Neural cell (in vitro differentiated cells): ENCODE results near the gene FRMD1. TPM values are rescaled to one million over a fixed set of nuclear protein-coding genes. Genes with fewer than 3 reads are reported as not detected.

Experiments
- H2AFZ ChIP-seq: fragments of 200-600, 300-800 bp; sonication (generic), shearing (Covaris generic); 2 replicates; pipeline ENCODE4 v1.6.0; 2014; ENCODE audit warnings: low read depth, mild to moderate bottlenecking, antibody characterized with exemption, low read length, moderate library complexity
- H3F3A ChIP-seq: fragments of 200-600 bp; shearing (Covaris generic); 2 replicates; pipeline ENCODE4 v1.6.1; 2016; ENCODE audit warnings: mild to moderate bottlenecking, moderate library complexity, mixed read lengths, antibody characterized with exemption, low read length; ENCODE audit not compliant: insufficient read depth, poor library complexity, severe bottlenecking
- H3K27ac ChIP-seq: fragments of 200-600, 300-800 bp; sonication (generic), shearing (Covaris generic); 2 replicates; pipeline ENCODE4 v1.5.1; 2014; ENCODE audit warnings: mild to moderate bottlenecking, low read length, moderate library complexity
- H3K27me3 ChIP-seq: fragments of 300-800, 200-600 bp; sonication (generic), shearing (Covaris generic); 2 replicates; pipeline ENCODE4 v1.6.0; 2014; ENCODE audit warnings: mild to moderate bottlenecking, low read depth, low read length, moderate library complexity; ENCODE audit not compliant: insufficient read depth
- H3K36me3 ChIP-seq: fragments of 300-800, 200-600 bp; sonication (generic), shearing (Covaris generic); 2 replicates; pipeline ENCODE4 v1.5.1; 2014; ENCODE audit warnings: mild to moderate bottlenecking, antibody characterized with exemption, low read length, moderate library complexity; ENCODE audit not compliant: insufficient read depth
- H3K4me2 ChIP-seq: fragments of 300-800, 200-600 bp; sonication (generic), shearing (Covaris generic); 2 replicates; pipeline ENCODE4 v1.6.0; 2014; ENCODE audit warnings: mild to moderate bottlenecking, low read length
- H3K4me3 ChIP-seq: fragments of 300-800, 200-600 bp; sonication (generic), shearing (Covaris generic); 2 replicates; pipeline ENCODE4 v1.5.1; 2014; ENCODE audit warnings: mild to moderate bottlenecking, low read length, moderate library complexity
- H3K79me2 ChIP-seq: fragments of 200-600 bp; shearing (Covaris generic); replicated peaks from 2 replicates; pipeline ENCODE4 v1.6.0; 2014; ENCODE audit warnings: mild to moderate bottlenecking, low read length, moderate library complexity; ENCODE audit not compliant: insufficient read depth
- H3K9ac ChIP-seq: fragments of 300-800, 200-600 bp; sonication (generic), shearing (Covaris generic); 2 replicates; pipeline ENCODE4 v1.6.1; 2016; ENCODE audit warnings: mild to moderate bottlenecking, low read length, mixed read lengths
- H3K9me2 ChIP-seq: fragments of 200-600 bp; shearing (Covaris generic); 2 replicates; pipeline ENCODE4 v1.6.1; 2016; ENCODE audit warnings: mild to moderate bottlenecking, low read length, mixed read lengths; ENCODE audit not compliant: insufficient read depth
- H3K9me3 ChIP-seq: fragments of 200-600, 300-800 bp; sonication (generic), shearing (Covaris generic); 2 replicates; pipeline ENCODE4 v1.6.1; 2016; ENCODE audit warnings: mild to moderate bottlenecking, mixed run types, low read length, moderate library complexity, mixed read lengths
- H4K20me1 ChIP-seq: fragments of 200-600 bp; shearing (Covaris generic); 2 replicates; pipeline ENCODE4 v1.6.1; 2016; ENCODE audit warnings: mild to moderate bottlenecking, mixed run types; ENCODE audit not compliant: insufficient read depth
- CTCF ChIP-seq: fragments of 450-650 bp; IDR thresholded peaks from 2 replicates; pipeline ENCODE4 v1.5.1; 2014; ENCODE audit warnings: antibody characterized with exemption, mild to moderate bottlenecking, moderate library complexity; ENCODE audit not compliant: poor library complexity, severe bottlenecking
- EP300 ChIP-seq: fragments of 450-650 bp; conservative IDR thresholded peaks from 2 replicates; pipeline ENCODE4 v1.6.1; 2014; ENCODE audit warnings: antibody characterized with exemption, mild to moderate bottlenecking, moderate library complexity; ENCODE audit not compliant: poor library complexity, severe bottlenecking
- EZH2 ChIP-seq: fragments of 200-600, 300-800 bp; shearing (Covaris generic), sonication (generic); IDR thresholded peaks from 2 replicates; pipeline ENCODE4 v1.6.1; 2014; ENCODE audit warnings: antibody characterized with exemption, low read length, borderline replicate concordance, mild to moderate bottlenecking; ENCODE audit not compliant: insufficient read depth, poor library complexity, severe bottlenecking
- MXI1 ChIP-seq: fragments of 450-650 bp; conservative IDR thresholded peaks from 2 replicates; pipeline ENCODE4 v1.6.1; 2014; ENCODE audit warnings: antibody characterized with exemption, mild to moderate bottlenecking; ENCODE audit not compliant: poor library complexity, severe bottlenecking
- POLR2AphosphoS5 ChIP-seq: IDR thresholded peaks from 2 replicates; pipeline ENCODE4 v1.6.1; 2012
- RAD21 ChIP-seq: fragments of 450-650 bp; conservative IDR thresholded peaks from 2 replicates; pipeline ENCODE4 v1.6.1; 2014; ENCODE audit warnings: antibody characterized with exemption, mild to moderate bottlenecking, moderate library complexity
- REST ChIP-seq: IDR thresholded peaks from 2 replicates; pipeline ENCODE4 v1.6.1; 2012; ENCODE audit warnings: borderline replicate concordance
- SMC3 ChIP-seq: fragments of 450-650 bp; conservative IDR thresholded peaks from 2 replicates; pipeline ENCODE4 v1.6.1; 2014; ENCODE audit warnings: antibody characterized with exemption, mild to moderate bottlenecking, moderate library complexity; ENCODE audit not compliant: poor library complexity
- TAF1 ChIP-seq: IDR thresholded peaks from 2 replicates; pipeline ENCODE4 v1.6.1; 2012; ENCODE audit warnings: low read depth
- polyA plus RNA-seq: library from polyadenylated mRNA; depleted of rRNA; stranded (reverse); fragments of >200 nt; gene quantifications from 2 replicates; pipeline ENCODE4 v1.2.3, GENCODE V29; 2014

The FRMD1 gene
- polyA plus RNA-seq, 1 donor from 2014 or later = not detected

- Histone ChIP-seq H3K9ac (no peak overlapping the region), H3K9me3 (peaks cover 11% of the 10 kb centered on the region), H3K36me3 (no peaks in the 10 kb centered on the region), H3K27me3 (no peaks in the 10 kb centered on the region), H3K4me3 (no peak overlapping the region), H3K27ac (no peak overlapping the region), H3K4me2 (no peak overlapping the region), H2AFZ (no peak overlapping the region), H4K20me1 (no peaks in the 10 kb centered on the region), H3K9me2 (no peaks in the 10 kb centered on the region), H3K79me2 (no peaks in the 10 kb centered on the region), H3F3A (no peaks in the 10 kb centered on the region)
- no peak for TF ChIP-seq POLR2AphosphoS5
- no peak for TF ChIP-seq CTCF
- TF ChIP-seq EP300 = no peak
- TF ChIP-seq REST = no peak
- no peak for TF ChIP-seq TAF1
- no peak for TF ChIP-seq MXI1
- no peak for TF ChIP-seq RAD21
- no peak for TF ChIP-seq SMC3
- TF ChIP-seq EZH2 = no peak
Measured at GRCh38 chr6:168016176-168016620, 62.8 kb downstream of the FRMD1 start.

- Histone ChIP-seq H3K9me2 (no peaks in the 10 kb centered on the region), H3K36me3 (no peaks in the 10 kb centered on the region), H3K4me2 (no peak overlapping the region), H2AFZ (no peak overlapping the region), H3F3A (no peaks in the 10 kb centered on the region), H3K27me3 (no peaks in the 10 kb centered on the region), H3K9ac (no peak overlapping the region), H3K79me2 (no peaks in the 10 kb centered on the region), H3K27ac (no peak overlapping the region), H3K4me3 (no peak overlapping the region), H4K20me1 (no peaks in the 10 kb centered on the region), H3K9me3 (peaks cover 12% of the 10 kb centered on the region)
- TF ChIP-seq TAF1 (no peak), REST (no peak), EP300 (no peak), MXI1 (no peak), SMC3 (no peak)
Measured at GRCh38 chr6:168015482-168016175, 63.4 kb downstream of the FRMD1 start.
